Activated naive CD8-positive, alpha-beta T cell (primary cell): Measurements from ENCODE around the gene VWA1.

ENCODE experiments used
- H3K27ac Mint-ChIP-seq: one replicate; pipeline ENCODE4 v1.8.0; 2021; ENCODE audit warnings: mixed read lengths
- H3K27me3 Mint-ChIP-seq: one replicate; pipeline ENCODE4 v1.8.0; 2021; ENCODE audit warnings: mixed read lengths
- H3K36me3 Mint-ChIP-seq: one replicate; pipeline ENCODE4 v1.8.0; 2021; ENCODE audit warnings: mixed read lengths
- H3K4me1 Mint-ChIP-seq: one replicate; pipeline ENCODE4 v1.8.0; 2021; ENCODE audit warnings: low read depth, mixed read lengths
- H3K4me3 Mint-ChIP-seq: one replicate; pipeline ENCODE4 v1.8.0; 2021; ENCODE audit warnings: mild to moderate bottlenecking, mixed read lengths
- H3K9me3 Mint-ChIP-seq: one replicate; pipeline ENCODE4 v1.8.0; 2021; ENCODE audit warnings: low read depth, mixed read lengths

Gene VWA1, protein sequence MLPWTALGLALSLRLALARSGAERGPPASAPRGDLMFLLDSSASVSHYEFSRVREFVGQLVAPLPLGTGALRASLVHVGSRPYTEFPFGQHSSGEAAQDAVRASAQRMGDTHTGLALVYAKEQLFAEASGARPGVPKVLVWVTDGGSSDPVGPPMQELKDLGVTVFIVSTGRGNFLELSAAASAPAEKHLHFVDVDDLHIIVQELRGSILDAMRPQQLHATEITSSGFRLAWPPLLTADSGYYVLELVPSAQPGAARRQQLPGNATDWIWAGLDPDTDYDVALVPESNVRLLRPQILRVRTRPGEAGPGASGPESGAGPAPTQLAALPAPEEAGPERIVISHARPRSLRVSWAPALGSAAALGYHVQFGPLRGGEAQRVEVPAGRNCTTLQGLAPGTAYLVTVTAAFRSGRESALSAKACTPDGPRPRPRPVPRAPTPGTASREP

DNA sequence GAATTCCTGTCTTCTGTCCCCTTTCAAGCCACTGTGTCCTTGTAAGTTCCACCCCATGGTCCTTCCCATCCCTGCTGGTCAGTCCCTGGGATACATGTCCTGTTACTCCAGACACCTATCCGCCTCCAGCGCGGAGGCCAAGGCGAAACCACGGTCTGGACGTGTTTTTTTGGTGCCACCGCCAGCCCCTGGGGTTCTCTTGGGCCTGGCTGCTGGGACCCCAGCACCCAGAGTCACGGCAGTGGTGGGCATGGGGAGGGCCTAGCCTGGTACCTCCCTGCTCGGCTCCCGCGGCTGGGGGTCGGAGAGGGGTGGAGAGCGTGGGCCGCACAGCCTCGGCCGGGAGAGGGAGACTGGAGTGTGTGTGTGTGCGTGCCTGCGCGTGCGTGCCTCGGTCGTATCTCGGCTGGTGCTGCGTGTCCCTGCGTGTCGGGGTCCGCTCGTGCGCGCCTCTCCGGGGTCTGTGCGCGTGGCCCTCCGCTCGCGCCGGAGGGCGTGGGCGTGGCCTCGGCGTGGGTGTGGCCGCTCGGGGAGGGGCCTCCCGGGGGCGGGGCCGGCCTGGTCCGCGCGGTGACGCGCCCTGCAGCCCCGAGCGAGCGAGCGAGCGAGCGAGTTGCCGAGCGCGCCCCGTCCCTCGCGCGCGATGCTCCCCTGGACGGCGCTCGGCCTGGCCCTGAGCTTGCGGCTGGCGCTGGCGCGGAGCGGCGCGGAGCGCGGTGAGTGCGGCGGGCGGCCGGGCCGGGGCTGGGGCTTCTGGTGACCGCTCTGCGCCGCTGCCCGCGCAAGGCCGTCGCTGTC lies at the start of gene VWA1:
Gene VWA1 (plus strand): TSS at position 585 of the 798 bp plus-strand sequence. CDS start 59 bp downstream, at position 644.
- Mint-ChIP-seq H3K27ac (no peak within 1 kb of the TSS), H3K27me3 (no peaks in the 10 kb centered on the region), H3K4me1 (peaks cover 8% of the 10 kb centered on the region), H3K9me3 (no peaks in the 10 kb centered on the region), H3K4me3 (peak within 1 kb of the TSS; percentile 67), H3K36me3 (no peaks in the 10 kb centered on the region)

DNA sequence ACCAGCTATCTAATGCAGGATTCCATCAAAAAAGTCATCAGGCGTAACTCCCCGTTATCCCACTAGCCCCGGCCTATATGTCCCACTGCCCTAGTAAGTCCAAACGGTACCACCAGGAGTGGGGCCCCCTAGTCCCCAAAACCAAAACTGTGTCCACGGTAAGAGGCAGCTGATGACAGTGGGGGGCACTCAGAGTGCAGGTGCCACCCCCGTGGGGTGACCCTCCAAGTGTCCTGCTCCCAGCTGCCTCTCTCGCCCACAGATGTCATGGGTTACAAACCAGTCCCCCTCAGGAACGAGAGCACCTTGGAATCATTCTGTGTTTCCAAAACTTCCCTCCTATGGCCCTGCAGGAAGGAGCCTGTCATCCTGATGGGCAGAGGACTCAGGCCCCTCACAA lies 49.6 kb upstream of the VWA1 start:
- Mint-ChIP-seq H3K4me1 (peaks cover 2% of the 10 kb centered on the region), H3K36me3 (peaks cover 4% of the 10 kb centered on the region)

DNA sequence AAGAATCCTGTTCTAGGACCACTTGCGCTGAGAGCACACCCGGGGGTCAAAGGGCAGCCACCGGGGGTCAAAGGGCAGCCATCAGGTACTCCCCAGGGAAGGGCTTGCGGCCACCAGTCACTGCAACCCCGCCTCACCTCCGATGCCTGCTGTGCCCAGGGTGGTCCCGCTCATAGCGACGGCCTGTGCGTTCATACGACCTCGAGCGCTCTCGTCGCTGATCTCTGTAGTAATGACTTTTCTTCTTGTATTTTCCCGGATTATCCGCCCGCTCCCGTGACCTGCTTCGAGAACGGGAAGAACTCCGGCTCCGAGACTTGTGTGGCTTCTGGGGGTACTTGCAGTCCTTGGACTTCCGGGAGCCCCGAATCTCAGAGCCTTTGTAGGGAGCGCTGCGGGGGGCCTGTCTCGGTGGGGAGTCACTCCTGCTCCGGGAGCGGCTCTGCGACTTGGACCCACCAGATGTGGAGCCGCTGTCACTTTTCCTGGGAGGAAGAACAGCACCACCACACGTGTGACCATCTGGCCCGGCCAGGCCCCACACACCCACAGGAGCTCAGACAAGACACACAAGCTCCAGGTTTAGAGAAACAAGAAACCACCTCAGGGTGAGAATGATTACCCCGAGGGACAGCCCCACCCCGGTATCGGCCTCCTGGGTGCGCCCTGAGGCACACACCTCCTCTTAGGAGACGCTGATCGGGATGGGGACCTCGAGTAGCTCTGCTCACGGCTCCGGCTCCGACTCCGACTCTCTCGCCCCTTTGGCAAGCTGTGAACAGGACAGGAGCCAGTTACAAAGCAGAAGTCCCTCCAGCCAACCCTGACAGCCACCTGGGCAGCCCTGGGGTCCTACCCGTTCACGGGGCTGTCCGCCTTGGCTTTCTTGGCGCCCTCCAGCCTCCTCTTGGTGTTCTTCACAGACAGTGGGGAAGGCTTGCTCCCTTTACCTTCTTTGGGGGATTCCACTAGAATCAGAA lies 48.1 kb upstream of the VWA1 start:
- H3K27me3 Mint-ChIP-seq = no peaks in the 10 kb centered on the region
- peaks cover 5% of the 10 kb centered on the region for H3K36me3 Mint-ChIP-seq
- peaks cover 3% of the 10 kb centered on the region for H3K4me1 Mint-ChIP-seq
- H3K9me3 Mint-ChIP-seq = no peaks in the 10 kb centered on the region
- H3K4me3 Mint-ChIP-seq = no peak overlapping the region
- H3K27ac Mint-ChIP-seq = no peak overlapping the region

More for the DNA sequence above, 49.6 kb upstream of the VWA1 start:
- H3K9me3 Mint-ChIP-seq = no peaks in the 10 kb centered on the region
- no peak overlapping the region for H3K27ac Mint-ChIP-seq
- no peak overlapping the region for H3K4me3 Mint-ChIP-seq
- H3K27me3 Mint-ChIP-seq = no peaks in the 10 kb centered on the region

DNA sequence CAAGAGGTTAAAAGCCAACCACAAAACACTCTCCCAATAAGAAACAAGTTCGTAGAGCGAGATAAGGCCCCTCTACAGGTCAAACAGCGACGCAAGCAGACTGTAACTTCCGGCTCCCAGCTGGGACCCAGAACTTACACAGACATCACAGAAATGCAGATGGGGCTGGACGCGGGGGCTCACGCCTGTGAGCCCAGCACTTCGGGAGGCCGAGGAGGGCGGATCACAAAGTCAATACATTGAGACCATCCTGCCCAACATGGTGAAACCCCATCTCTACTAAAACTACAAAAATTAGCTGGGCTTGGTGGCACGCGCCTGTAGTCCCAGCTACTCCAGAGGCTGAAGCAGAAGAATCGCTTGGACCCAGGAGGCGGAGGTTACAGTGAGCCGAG lies 47.4 kb upstream of the VWA1 start:
- Mint-ChIP-seq H3K27me3 (no peaks in the 10 kb centered on the region), H3K4me3 (no peak overlapping the region), H3K4me1 (peaks cover 2% of the 10 kb centered on the region), H3K27ac (no peak overlapping the region), H3K9me3 (no peaks in the 10 kb centered on the region), H3K36me3 (peaks cover 6% of the 10 kb centered on the region)

DNA sequence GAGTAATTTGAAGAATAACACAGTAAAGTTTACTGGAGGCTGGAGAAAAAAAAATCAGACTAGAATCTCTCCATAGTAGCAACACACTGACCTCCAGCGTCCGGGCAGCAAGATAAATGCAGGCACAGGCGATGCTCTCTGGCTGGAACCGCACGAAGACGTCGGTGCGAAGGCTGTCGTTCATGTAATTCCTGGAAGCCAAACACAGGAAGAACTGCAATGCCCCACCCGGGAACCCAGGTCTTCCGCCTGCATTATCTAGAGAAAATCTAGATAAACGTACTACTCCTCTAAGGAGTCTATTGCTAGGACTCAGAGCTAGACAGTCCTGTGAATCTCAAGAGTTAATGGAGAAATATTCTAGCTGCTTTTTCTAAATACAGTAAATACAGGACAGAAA lies 44.8 kb upstream of the VWA1 start:
- Mint-ChIP-seq H3K36me3 (peaks cover 6% of the 10 kb centered on the region), H3K9me3 (no peaks in the 10 kb centered on the region), H3K4me1 (peaks cover 12% of the 10 kb centered on the region), H3K27me3 (no peaks in the 10 kb centered on the region), H3K4me3 (no peak overlapping the region), H3K27ac (no peak overlapping the region)

DNA sequence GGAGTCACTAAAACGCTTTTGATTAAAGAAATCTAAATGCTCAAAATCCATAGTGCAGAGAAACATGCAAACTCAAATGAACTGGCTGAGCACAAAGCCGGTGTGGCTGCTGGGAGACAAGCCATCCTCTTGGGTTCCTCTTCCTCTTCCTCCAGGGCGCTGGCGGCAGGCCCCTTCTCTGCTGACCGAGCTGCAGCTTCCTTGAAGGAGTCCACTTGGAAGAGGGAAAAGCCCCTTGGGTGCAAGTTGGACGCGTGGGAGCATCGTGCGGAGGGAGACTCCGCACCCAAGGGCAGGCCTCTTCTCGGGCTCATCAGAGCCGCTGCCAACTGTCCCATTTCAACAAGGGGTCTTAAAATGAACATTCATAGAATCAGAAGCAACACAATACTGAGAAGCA lies 44.3 kb upstream of the VWA1 start:
- H3K27me3 Mint-ChIP-seq = no peaks in the 10 kb centered on the region
- no peaks in the 10 kb centered on the region for H3K9me3 Mint-ChIP-seq
- H3K27ac Mint-ChIP-seq = peak overlapping the region; percentile 54
- peaks cover 13% of the 10 kb centered on the region for H3K4me1 Mint-ChIP-seq
- H3K4me3 Mint-ChIP-seq = no peak overlapping the region
- peaks cover 6% of the 10 kb centered on the region for H3K36me3 Mint-ChIP-seq

DNA sequence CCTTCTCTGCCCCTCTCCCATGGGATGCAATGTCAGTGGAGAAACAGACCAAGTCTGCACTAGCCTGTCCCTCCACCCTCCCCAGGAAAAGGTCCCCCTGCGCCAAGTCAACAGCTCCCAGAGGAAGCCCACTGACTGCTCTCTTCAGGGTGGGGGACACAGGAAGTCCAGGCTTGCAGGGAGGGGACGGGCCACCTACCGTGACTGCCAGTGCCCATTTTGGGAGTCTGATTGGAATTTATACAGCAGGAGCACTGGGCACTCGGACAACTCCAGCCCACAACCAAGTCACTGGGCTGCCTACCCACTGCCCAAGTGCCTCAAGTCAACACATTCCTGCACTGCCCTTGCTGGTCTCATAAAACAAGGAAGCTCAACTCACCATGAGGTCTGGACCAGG lies 42.5 kb upstream of the VWA1 start:
- peak overlapping the region; percentile 34 for H3K27ac Mint-ChIP-seq
- H3K27me3 Mint-ChIP-seq = no peaks in the 10 kb centered on the region
- no peaks in the 10 kb centered on the region for H3K9me3 Mint-ChIP-seq
- H3K36me3 Mint-ChIP-seq = peaks cover 3% of the 10 kb centered on the region
- no peak overlapping the region for H3K4me3 Mint-ChIP-seq
- H3K4me1 Mint-ChIP-seq = peaks cover 18% of the 10 kb centered on the region

DNA sequence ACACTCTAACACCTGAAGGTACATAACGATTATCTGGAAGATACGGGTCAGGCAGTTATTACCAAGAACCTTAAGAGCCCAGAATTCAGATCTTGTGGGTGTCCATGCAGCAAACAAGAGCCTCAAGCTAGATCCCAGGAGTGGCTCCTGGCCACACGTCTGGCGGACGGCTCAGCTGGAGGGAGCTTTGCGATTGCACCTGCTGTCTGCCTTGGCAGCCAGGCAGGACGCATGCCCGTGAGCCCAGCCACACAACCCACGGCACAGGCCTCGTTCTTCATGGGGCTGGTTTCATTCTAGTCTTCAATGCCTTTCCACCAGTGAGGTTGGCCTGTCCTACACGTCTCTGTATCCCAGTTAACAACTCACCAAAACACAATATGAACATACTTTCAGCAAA lies 42.1 kb upstream of the VWA1 start:
- Mint-ChIP-seq H3K9me3 (no peaks in the 10 kb centered on the region), H3K27me3 (no peaks in the 10 kb centered on the region), H3K4me3 (no peak overlapping the region), H3K27ac (peak overlapping the region; percentile 34), H3K4me1 (peaks cover 22% of the 10 kb centered on the region), H3K36me3 (peaks cover 3% of the 10 kb centered on the region)

DNA sequence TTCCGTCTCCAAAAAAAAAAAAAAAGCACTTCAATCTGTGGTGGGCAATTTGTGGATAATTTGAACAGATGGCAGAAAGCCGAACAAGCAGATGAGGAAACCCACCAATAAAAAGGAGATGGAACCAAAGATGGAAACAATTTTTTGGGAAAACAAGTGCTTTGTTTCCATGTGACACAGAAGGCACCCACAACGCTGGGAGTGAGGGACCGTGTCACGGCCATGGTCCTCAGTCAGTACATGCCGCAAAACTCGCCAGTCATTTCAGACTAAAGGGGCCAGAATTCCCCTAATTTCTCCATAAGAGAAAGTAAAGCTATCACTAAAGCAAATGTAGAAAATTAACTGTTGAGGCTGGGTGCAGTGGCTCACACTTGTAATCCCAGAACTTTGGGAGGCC lies 41.4 kb upstream of the VWA1 start:
- peaks cover 3% of the 10 kb centered on the region for H3K36me3 Mint-ChIP-seq
- H3K27me3 Mint-ChIP-seq = no peaks in the 10 kb centered on the region
- H3K4me1 Mint-ChIP-seq = peaks cover 22% of the 10 kb centered on the region
- no peak overlapping the region for H3K27ac Mint-ChIP-seq
- H3K4me3 Mint-ChIP-seq = no peak overlapping the region
- H3K9me3 Mint-ChIP-seq = no peaks in the 10 kb centered on the region

DNA sequence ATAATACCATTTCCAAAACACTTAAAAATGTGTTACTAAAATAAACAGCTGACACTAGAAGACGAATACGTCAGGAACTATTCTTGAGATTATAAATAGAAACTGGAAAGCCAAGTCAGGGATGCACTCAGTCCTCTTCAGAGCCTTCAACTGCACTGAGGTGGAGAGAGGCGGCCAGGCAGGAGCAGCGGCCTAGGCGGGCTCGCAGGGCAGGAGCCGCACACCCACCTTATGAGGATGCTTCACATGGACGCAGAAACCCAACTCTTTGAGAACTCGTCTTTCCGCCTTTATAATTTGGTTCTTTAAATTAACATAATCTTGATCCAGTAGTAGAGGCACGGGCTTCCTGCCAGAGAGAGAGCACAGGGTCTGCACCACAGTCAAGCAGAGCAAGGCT lies 40.3 kb upstream of the VWA1 start:
- Mint-ChIP-seq H3K4me1 (peaks cover 26% of the 10 kb centered on the region), H3K4me3 (peak overlapping the region; percentile 44), H3K27me3 (no peaks in the 10 kb centered on the region), H3K36me3 (peaks cover 3% of the 10 kb centered on the region), H3K9me3 (no peaks in the 10 kb centered on the region), H3K27ac (peak overlapping the region; percentile 42)

DNA sequence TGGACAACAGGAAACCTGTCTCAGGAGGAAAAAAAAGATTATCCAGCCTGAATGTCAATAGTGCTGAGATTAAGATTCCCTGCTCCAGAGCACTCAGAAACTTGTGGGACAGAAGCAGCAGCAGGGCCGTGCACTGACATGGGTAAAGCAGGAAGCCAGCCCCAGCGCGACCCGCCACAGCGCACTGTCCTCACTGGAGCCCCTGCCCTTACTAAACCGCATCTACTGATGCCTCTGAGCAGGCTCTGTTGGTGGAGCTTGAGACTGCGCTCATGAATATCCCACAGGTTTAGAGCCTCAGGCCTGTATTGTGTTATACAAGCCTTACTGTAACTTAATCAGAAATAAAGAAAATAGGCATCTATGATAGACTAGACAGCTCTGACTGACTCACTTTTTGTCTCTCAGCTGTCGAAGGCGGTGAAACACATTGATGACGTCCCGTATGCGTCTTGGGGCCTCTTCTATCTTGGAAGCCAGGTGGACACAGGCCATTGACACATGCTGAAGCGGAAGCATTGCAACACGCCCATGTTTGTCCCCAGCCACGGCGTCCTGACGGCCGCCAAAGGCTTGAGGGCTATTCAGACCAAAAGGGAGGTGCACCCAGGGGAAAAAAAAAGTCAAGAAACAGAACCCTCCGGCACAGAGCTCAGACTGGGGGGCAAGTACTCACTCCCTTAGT lies 37.5 kb upstream of the VWA1 start:
- H3K27ac Mint-ChIP-seq = peak overlapping the region; percentile 90
- H3K4me3 Mint-ChIP-seq = peak overlapping the region; percentile 96
- no peaks in the 10 kb centered on the region for H3K27me3 Mint-ChIP-seq
- H3K9me3 Mint-ChIP-seq = no peaks in the 10 kb centered on the region
- no peaks in the 10 kb centered on the region for H3K36me3 Mint-ChIP-seq
- peaks cover 42% of the 10 kb centered on the region for H3K4me1 Mint-ChIP-seq

DNA sequence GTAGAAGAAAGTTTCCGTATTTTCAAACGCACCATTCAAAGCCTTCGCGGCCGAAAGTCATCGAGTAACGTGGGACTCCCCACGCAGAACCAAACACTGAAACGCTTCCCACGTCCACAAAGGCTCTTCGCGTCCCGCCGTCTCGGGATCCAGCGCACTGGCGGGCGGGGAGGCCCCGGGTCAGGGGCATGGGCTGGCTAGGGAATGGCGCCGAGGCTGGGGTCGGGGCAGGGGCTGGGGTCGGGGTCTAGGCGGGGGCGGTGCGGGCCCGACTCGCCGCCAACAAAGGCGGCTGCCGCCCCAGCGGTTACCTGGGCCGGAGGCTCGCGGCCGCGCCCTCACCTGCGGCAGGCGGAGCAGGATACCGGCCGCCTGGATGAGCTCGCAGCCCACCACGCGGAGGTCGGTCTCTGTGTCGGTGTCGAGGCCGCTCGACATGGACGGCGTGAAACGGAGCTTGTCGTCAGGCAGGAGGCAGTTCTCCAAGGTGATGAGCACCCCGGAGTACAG lies 36.8 kb upstream of the VWA1 start:
- Mint-ChIP-seq H3K27ac (peak overlapping the region; percentile 90), H3K4me3 (peak overlapping the region; percentile 96), H3K4me1 (peaks cover 47% of the 10 kb centered on the region), H3K27me3 (no peaks in the 10 kb centered on the region), H3K36me3 (peaks cover 5% of the 10 kb centered on the region), H3K9me3 (no peaks in the 10 kb centered on the region)

DNA sequence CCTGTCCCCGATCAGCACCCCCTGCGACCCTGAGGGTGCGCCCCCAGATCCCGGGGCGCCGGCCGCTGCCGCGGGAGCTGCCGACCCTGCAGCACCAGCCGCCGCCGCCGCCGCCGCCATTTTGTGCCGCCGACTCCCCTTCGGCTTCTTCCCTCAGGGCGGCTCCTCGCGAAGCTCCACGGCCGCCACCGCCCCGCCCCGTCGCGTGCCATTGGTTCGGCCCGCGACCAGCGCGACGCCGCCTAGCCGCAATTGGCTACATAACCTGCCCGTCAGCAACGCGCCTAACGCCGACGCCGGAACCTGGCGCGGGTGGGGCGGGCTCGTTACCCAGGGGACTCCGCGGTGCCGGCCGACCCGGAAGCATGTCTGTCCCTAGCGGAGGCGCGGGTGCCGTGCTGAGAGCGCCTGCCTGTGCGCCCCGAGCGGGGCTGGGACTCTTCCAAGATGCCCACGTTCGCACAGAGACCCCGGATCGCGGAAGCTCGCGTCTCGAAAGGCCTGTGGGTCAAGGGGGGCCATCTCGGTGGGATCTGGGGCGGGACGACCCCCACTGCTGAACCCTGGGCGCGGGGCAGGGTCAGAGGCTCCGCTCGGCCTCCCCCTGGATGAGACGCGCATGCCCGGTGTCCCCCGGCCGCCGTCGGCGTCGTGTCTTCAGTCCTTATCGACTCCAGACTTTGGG lies 36.2 kb upstream of the VWA1 start, which contains the start of gene CCNL2:
Gene CCNL2 (minus strand): TSS at position 149 of the 685 bp plus-strand sequence. CDS start 29 bp downstream, at position 120.
- H3K27ac Mint-ChIP-seq = peak within 1 kb of the TSS; percentile 90
- H3K36me3 Mint-ChIP-seq = peaks cover 5% of the 10 kb centered on the region
- peak within 1 kb of the TSS; percentile 96 for H3K4me3 Mint-ChIP-seq
- no peaks in the 10 kb centered on the region for H3K9me3 Mint-ChIP-seq
- H3K4me1 Mint-ChIP-seq = peaks cover 47% of the 10 kb centered on the region
- H3K27me3 Mint-ChIP-seq = no peaks in the 10 kb centered on the region
